Measurements from ENCODE around the gene MRPL33. TPM values are rescaled to one million over a fixed set of nuclear protein-coding genes. Genes with fewer than 3 reads are reported as not detected.
A peak's percentile ranks its signal among the peaks of the same experiment; 100 is the strongest.
"Not testable (repeated sequence)": the region's sequence is repeated elsewhere in the genome, so short reads cannot be mapped to it uniquely, and the experiment has no call there.

The MRPL33 gene
- total RNA-seq, 2 experiments from 2014 or later, result 47.7 to 50.3 TPM

- H3K36me3 Mint-ChIP-seq, result peaks cover 3% of the 10 kb centered on the region
Observed at GRCh38 chr2:27751377-27751776, 20.1 kb upstream of the MRPL33 start.

DNA sequence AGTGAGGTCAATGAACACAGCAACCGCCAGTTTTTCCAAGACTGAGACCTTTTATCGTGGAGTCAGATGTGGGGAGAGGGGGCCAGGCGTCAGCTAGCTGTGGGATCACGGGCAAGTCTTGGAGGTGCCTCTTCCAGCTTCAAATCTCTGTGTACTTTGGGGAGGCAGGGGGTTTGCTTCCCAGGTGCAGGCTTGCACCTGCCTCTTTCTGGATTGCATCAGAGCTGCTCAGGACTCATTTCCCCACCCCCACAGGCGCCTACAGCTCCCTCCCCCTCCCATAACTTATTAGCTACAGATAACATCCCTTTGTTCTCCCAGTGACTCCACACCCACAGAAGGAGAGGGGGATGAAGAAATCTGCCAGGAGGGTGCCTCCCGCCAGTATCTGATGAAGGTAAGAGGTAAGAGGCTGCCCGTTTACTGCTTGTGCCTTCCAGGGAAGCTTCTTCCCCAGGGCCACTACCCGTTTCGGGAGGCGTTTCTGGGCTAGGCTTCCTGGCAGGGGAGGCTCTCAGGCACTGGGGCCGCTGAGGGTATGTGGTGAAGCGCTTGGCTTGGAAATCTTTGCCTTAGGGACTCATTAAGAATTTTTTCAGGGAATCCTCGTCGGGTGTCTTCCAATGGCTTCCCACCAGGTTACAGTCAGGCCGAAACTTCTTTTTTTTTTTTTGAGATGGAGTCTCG lies 18.8 kb upstream of the MRPL33 start:
- Mint-ChIP-seq H3K27ac (no peak overlapping the region), H3K27me3 (peaks cover 11% of the 10 kb centered on the region), H3K36me3 (peaks cover 3% of the 10 kb centered on the region), H3K4me3 (no peak overlapping the region), H3K4me1 (peaks cover 8% of the 10 kb centered on the region), H3K9me3 (peaks cover 14% of the 10 kb centered on the region)
- DNase-seq (no peak), ATAC-seq (ENCODE audit: low read depth) (no peak)
- POLR2A ChIA-PET, result no interaction called here

More at GRCh38 chr2:27751377-27751776, 20.1 kb upstream of the MRPL33 start:
- Mint-ChIP-seq H3K9me3 (peaks cover 14% of the 10 kb centered on the region), H3K27ac (no peak overlapping the region), H3K27me3 (peaks cover 11% of the 10 kb centered on the region), H3K4me1 (peaks cover 8% of the 10 kb centered on the region), H3K4me3 (no peak overlapping the region)
- DNase-seq, result no peak
- no peak for ATAC-seq (ENCODE audit: low read depth)
- POLR2A ChIA-PET, result interaction anchor here (0.6 kb wide), 1 partner anchor 610 kb away, joined by 3 read pairs; no protein-coding TSS in a partner anchor

DNA sequence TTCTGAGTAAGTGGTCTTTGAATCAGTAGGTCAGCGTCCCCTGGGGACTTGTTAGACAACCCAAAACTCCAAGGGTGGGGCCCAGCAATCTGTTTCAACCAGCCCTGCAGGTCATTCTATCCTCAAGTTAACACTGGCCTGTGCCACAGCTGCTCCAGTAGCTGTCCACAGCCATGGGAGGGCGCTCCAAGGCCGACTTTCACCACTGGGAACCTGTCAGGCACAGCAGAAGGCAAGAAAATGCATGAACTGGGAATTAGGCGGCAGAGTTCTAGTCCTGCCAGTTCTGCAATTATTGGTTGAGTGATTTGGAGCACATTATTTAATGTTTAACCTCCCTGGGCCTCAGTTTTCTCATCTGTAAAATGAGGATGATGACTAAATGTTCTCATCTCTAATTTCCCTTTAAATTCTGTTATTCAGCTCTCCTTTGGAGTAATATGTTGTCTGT lies 17.4 kb upstream of the MRPL33 start:
- Mint-ChIP-seq H3K36me3 (no peaks in the 10 kb centered on the region), H3K27me3 (peaks cover 6% of the 10 kb centered on the region), H3K4me3 (no peak overlapping the region), H3K9me3 (peaks cover 6% of the 10 kb centered on the region), H3K4me1 (peaks cover 8% of the 10 kb centered on the region), H3K27ac (no peak overlapping the region)
- ATAC-seq (ENCODE audit: low read depth), result peak; percentile 92
- POLR2A ChIA-PET, result interaction anchor here (1.1 to 1.2 kb wide), 2 partner anchors 638 to 699 kb away, joined by 3 read pairs; partner anchors contain the start of gene FOSL2
- DNase-seq, result peak; percentile 84

DNA sequence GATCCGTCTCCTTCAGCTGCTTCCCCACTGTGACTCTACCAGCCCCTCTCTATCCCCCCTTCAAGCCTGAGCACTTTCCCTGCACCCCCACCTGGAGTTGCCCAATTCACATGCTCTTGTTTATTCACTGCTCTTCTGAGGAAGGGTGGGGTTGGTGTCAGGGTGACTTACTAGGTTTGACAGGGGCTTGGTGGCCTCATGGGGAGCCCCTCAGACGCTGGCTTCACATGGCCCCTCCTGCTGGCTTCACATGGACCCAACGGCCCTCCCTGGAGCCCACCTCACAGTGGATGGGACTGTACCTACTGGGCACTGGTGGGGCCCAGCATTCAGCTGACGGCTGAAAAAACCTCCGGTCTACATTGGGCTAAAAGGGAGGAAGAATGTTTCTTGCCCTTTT lies 16.7 kb upstream of the MRPL33 start:
- no peak overlapping the region for H3K27ac Mint-ChIP-seq
- H3K4me3 Mint-ChIP-seq, result no peak overlapping the region
- DNase-seq (no peak), ATAC-seq (ENCODE audit: low read depth) (no peak)
- no peaks in the 10 kb centered on the region for H3K27me3 Mint-ChIP-seq
- POLR2A ChIA-PET, result interaction anchor here (1.1 to 1.2 kb wide), 2 partner anchors 638 to 698 kb away, joined by 3 read pairs; partner anchors contain the start of gene FOSL2
- H3K9me3 Mint-ChIP-seq, result no peaks in the 10 kb centered on the region
- H3K4me1 Mint-ChIP-seq, result peaks cover 8% of the 10 kb centered on the region
- H3K36me3 Mint-ChIP-seq, result no peaks in the 10 kb centered on the region

DNA sequence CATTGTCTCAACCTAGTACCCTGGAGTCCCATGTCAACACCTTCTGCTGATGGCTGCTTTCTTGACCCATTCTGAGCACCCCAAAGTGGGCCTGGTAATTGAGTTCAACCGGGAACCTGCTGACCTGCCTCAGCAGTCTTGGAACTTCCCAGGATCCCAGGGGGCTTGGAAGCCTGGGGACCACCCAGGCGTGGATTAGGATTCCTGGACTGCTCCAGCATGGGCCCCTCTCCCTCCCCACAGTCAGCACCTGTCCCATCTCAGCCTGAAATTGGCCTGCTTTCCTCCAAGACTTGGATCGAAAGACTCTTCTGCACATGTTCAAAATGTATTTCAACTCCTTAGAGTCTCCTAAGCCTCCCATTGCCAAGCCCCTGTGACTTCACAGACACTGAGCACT lies 15.4 kb upstream of the MRPL33 start:
- POLR2A ChIA-PET, result no interaction called here
- Mint-ChIP-seq H3K27me3 (no peaks in the 10 kb centered on the region), H3K4me3 (no peak overlapping the region), H3K9me3 (no peaks in the 10 kb centered on the region), H3K36me3 (no peaks in the 10 kb centered on the region), H3K4me1 (peaks cover 11% of the 10 kb centered on the region), H3K27ac (no peak overlapping the region)
- ATAC-seq (ENCODE audit: low read depth), result no peak
- DNase-seq, result no peak

- ATAC-seq (ENCODE audit: low read depth) (no peak), DNase-seq (no peak)
- Mint-ChIP-seq H3K4me3 (no peak overlapping the region), H3K27ac (no peak overlapping the region), H3K36me3 (no peaks in the 10 kb centered on the region), H3K9me3 (no peaks in the 10 kb centered on the region), H3K4me1 (peaks cover 15% of the 10 kb centered on the region), H3K27me3 (no peaks in the 10 kb centered on the region)
- POLR2A ChIA-PET, result no interaction called here
Observed at GRCh38 chr2:27756544-27757498, 14.7 kb upstream of the MRPL33 start.

DNA sequence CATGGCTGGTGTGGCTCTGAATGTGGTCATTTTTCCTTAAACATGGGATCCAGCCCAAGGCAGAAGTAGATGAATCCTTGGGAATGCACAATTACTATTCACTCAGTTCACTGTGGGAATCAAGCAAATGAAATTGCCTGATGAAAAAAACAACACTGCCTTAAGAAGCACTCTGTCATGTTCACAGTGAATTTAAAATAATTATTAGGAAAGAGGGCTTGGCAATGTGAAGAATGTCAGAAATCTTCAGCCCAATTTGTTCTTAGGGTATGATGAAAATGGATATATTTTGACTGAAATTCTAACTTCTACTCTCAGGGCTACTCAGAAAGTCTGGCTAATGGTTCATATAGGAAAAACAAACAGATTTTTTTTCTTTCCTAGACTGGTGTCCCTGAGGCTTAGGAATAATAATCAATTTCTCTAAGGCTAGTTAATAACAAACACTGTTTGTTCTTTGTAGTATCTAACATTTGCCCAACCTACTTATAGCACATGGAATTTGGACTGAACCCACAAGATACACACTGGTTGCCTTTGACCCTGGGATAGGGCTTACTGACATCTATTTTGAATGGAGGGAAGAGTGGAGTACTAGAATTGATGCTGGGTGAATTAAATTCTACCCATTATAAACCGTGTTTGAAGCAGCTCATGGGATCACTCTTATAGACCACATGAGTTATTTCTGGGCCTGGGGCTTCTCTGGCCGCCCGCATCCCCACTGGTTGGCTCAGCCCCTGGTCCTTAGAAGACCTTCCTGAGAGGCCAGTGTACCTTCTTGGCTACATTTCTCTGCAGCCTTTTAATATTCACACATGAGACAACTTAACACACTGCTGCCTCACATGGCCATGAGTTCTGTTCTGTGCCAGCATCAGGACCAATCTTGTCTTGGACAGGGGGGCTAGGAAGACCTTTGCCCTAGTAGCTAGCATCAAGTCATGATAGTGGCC lies 8.3 kb upstream of the MRPL33 start:
- Mint-ChIP-seq H3K36me3 (no peaks in the 10 kb centered on the region), H3K4me3 (no peak overlapping the region), H3K27ac (no peak overlapping the region), H3K9me3 (no peaks in the 10 kb centered on the region), H3K27me3 (peaks cover 4% of the 10 kb centered on the region), H3K4me1 (peaks cover 19% of the 10 kb centered on the region)
- POLR2A ChIA-PET, result no interaction called here
- ATAC-seq (ENCODE audit: low read depth) (no peak), DNase-seq (no peak)

- no peak overlapping the region for H3K27ac Mint-ChIP-seq
- no peaks in the 10 kb centered on the region for H3K36me3 Mint-ChIP-seq
- DNase-seq (no peak), ATAC-seq (ENCODE audit: low read depth) (no peak)
- peaks cover 6% of the 10 kb centered on the region for H3K27me3 Mint-ChIP-seq
- H3K4me3 Mint-ChIP-seq, result no peak overlapping the region
- peaks cover 19% of the 10 kb centered on the region for H3K4me1 Mint-ChIP-seq
- H3K9me3 Mint-ChIP-seq, result no peaks in the 10 kb centered on the region
- POLR2A ChIA-PET, result no interaction called here
Observed at GRCh38 chr2:27763907-27764267, 7.6 kb upstream of the MRPL33 start.

- H3K4me1 Mint-ChIP-seq, result peaks cover 19% of the 10 kb centered on the region
- H3K27me3 Mint-ChIP-seq; ATAC-seq (ENCODE audit: low read depth); H3K9me3 Mint-ChIP-seq; DNase-seq; H3K27ac Mint-ChIP-seq; H3K4me3 Mint-ChIP-seq; H3K36me3 Mint-ChIP-seq; POLR2A ChIA-PET: not testable (repeated sequence)
Observed at GRCh38 chr2:27764526-27764925, 7.0 kb upstream of the MRPL33 start.

- POLR2A ChIA-PET, result no interaction called here
- Mint-ChIP-seq H3K9me3 (no peaks in the 10 kb centered on the region), H3K27ac (peak overlapping the region; percentile 70), H3K27me3 (peaks cover 9% of the 10 kb centered on the region), H3K4me3 (peak overlapping the region; percentile 59), H3K4me1 (peaks cover 19% of the 10 kb centered on the region), H3K36me3 (peaks cover 1% of the 10 kb centered on the region)
- ATAC-seq (ENCODE audit: low read depth), result peak; percentile 56
- DNase-seq, result peak; percentile 64
Observed at GRCh38 chr2:27765621-27766286, 5.8 kb upstream of the MRPL33 start.

DNA sequence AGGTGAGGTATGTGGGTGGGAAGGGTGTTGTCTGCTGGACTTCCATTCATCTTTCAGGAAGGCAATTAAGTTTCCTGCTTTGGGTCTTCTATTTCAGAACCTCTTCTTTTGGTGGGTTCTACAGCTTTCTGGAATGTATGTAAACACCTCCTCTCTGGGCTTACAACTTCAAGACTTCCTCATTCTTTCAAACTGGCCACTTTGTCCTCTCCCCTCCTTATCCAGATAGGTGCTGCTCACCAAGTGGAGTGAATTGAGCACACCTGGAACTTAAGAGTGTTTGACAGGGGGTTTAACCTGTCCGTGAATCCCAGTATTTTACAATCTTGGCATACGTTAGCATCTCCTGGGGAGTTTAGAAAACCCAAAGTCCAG lies 5.2 kb upstream of the MRPL33 start:
- peaks cover 18% of the 10 kb centered on the region for H3K4me1 Mint-ChIP-seq
- peak overlapping the region; percentile 59 for H3K4me3 Mint-ChIP-seq
- H3K27me3 Mint-ChIP-seq, result peaks cover 9% of the 10 kb centered on the region

DNA sequence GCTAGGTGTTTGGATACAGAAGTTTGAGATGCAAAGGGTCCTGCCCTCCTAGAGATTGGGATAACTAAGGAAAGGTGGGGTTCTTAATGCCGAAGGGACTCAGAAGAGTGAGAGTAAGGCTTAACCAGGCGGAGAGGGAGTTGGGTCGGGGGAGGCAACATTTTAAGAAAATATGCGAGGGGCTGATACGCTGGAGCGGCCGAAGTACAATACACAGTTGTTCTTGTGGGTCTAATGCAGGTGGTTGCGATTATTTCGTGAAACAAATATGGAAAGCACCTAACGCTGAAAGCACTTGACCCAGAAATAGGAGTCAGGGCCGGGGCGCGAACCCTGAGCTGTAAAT lies 344 bp upstream of the MRPL33 start:
- peak; percentile 21 for ATAC-seq (ENCODE audit: low read depth)
- peaks cover 32% of the 10 kb centered on the region for H3K4me1 Mint-ChIP-seq
- DNase-seq, result no peak
- H3K9me3 Mint-ChIP-seq, result no peaks in the 10 kb centered on the region
- H3K27ac Mint-ChIP-seq, result peak overlapping the region; percentile 97
- peak overlapping the region; percentile 98 for H3K4me3 Mint-ChIP-seq
- POLR2A ChIA-PET, result no interaction called here
- peaks cover 8% of the 10 kb centered on the region for H3K27me3 Mint-ChIP-seq
- H3K36me3 Mint-ChIP-seq, result peaks cover 19% of the 10 kb centered on the region

More for the DNA sequence above, 5.2 kb upstream of the MRPL33 start:
- H3K9me3 Mint-ChIP-seq, result no peaks in the 10 kb centered on the region
- POLR2A ChIA-PET, result no interaction called here
- H3K27ac Mint-ChIP-seq, result peak overlapping the region; percentile 70
- DNase-seq (no peak), ATAC-seq (ENCODE audit: low read depth) (no peak)
- H3K36me3 Mint-ChIP-seq, result peaks cover 1% of the 10 kb centered on the region
